IMR-90 (cell line): ENCODE data around the gene ORC5. TPM values are rescaled to one million over a fixed set of nuclear protein-coding genes. Genes with fewer than 3 reads are reported as not detected.

ENCODE experiments used
- ATAC-seq: fragments of 200-7000 bp; cut with Tn5 transposase; 2 replicates; pipeline ENCODE4 v1.9.1; 2020; ENCODE audit warnings: low read depth, mild to moderate bottlenecking, moderate library complexity
- BruUV-seq: library from RNA; stranded (reverse); fragments of 400-500 nt; replicated peaks from 2 replicates; lab custom pipeline; 2021; lab: Mats Ljungman, UMichigan
- CTCF ChIA-PET: fragments of 300-600 bp; formaldehyde crosslinking; extraction: SDS; loops from one replicate; lab custom pipeline; 2021; ENCODE audit warnings: antibody characterized with exemption; lab: Yijun Ruan, JAX
- POLR2A ChIA-PET: fragments of 300-600 bp; sonication (Branson Sonifier 250); formaldehyde crosslinking; loops from one replicate; lab custom pipeline; 2022; ENCODE audit warnings: antibody characterized with exemption; ENCODE audit not compliant: unreplicated experiment; lab: Charles Lee
- DNase-seq: peaks from one replicate; pipeline ENCODE4 v3.0.0; 2013
- H2AFZ ChIP-seq: replicated peaks from 2 replicates; pipeline ENCODE3; 2013; ENCODE audit warnings: low read length, mild to moderate bottlenecking; ENCODE audit not compliant: poor library complexity
- H2AK5ac ChIP-seq: 2 replicates; pipeline ENCODE4 v1.6.1; 2013; ENCODE audit warnings: low read depth, low read length, inconsistent platforms
- H2AK9ac ChIP-seq: replicated peaks from 2 replicates; pipeline ENCODE3; 2013; ENCODE audit warnings: mild to moderate bottlenecking, low read depth, low read length, moderate library complexity; ENCODE audit not compliant: poor library complexity
- H2BK120ac ChIP-seq: 2 replicates; pipeline ENCODE4 v1.6.1; 2013; ENCODE audit warnings: low read depth, low read length, inconsistent platforms
- H2BK15ac ChIP-seq: 3 replicates; pipeline ENCODE4 v1.6.1; 2013; ENCODE audit warnings: low read depth, low read length, inconsistent platforms
- H2BK20ac ChIP-seq: 2 replicates; pipeline ENCODE4 v1.6.1; 2013; ENCODE audit warnings: low read depth, mild to moderate bottlenecking, inconsistent platforms, low read length, moderate library complexity
- H2BK5ac ChIP-seq: 2 replicates; pipeline ENCODE4 v1.6.1; 2013; ENCODE audit warnings: mild to moderate bottlenecking, low read depth, low read length, inconsistent platforms; ENCODE audit not compliant: poor library complexity, severe bottlenecking
- H3K14ac ChIP-seq: replicated peaks from 2 replicates; pipeline ENCODE4 v1.6.1; 2013; ENCODE audit warnings: low read depth, low read length, inconsistent platforms
- H3K18ac ChIP-seq: 2 replicates; pipeline ENCODE4 v1.6.1; 2013; ENCODE audit warnings: low read depth, low read length, control low read depth
- H3K23ac ChIP-seq: 2 replicates; pipeline ENCODE4 v1.6.1; 2013; ENCODE audit warnings: low read depth, low read length, inconsistent platforms
- H3K27ac ChIP-seq: 2 replicates; pipeline ENCODE4 v1.5.1; 2013; ENCODE audit warnings: mild to moderate bottlenecking, control low read depth, low read length; ENCODE audit not compliant: insufficient read depth
- H3K27me3 ChIP-seq: 2 replicates; pipeline ENCODE4 v1.6.1; 2013; ENCODE audit warnings: low read length; ENCODE audit not compliant: control insufficient read depth, insufficient read depth
- H3K36me3 ChIP-seq: 2 replicates; pipeline ENCODE4 v1.6.1; 2013; ENCODE audit warnings: low read length, mixed read lengths; ENCODE audit not compliant: control insufficient read depth, insufficient read depth
- H3K4ac ChIP-seq: 2 replicates; pipeline ENCODE4 v1.6.1; 2013; ENCODE audit warnings: low read depth, low read length, inconsistent platforms
- H3K4me1 ChIP-seq: 2 replicates; pipeline ENCODE4 v1.6.1; 2013; ENCODE audit warnings: low read length, mixed read lengths; ENCODE audit not compliant: control insufficient read depth, insufficient read depth
- H3K4me2 ChIP-seq: 2 replicates; pipeline ENCODE4 v1.6.1; 2013; ENCODE audit warnings: low read depth, mild to moderate bottlenecking, control low read depth, low read length, moderate library complexity
- H3K4me3 ChIP-seq: 2 replicates; pipeline ENCODE4 v1.5.1; 2013; ENCODE audit warnings: low read depth, mild to moderate bottlenecking, control low read depth, low read length, moderate library complexity; ENCODE audit not compliant: insufficient read depth
- H3K56ac ChIP-seq: 2 replicates; pipeline ENCODE4 v1.6.1; 2013; ENCODE audit warnings: low read length, inconsistent platforms; ENCODE audit not compliant: insufficient read depth; ENCODE audit errors: extremely low read depth
- H3K79me1 ChIP-seq, 2 experiments: 2 replicates each; pipeline ENCODE4 v1.6.1; 2013; ENCODE audit warnings: low read length in 2 of 2, inconsistent platforms in 1 of 2, low read depth in 1 of 2
- H3K9ac ChIP-seq: 2 replicates; pipeline ENCODE4 v1.6.1; 2013; ENCODE audit warnings: low read depth, low read length, control low read depth
- H3K9me1 ChIP-seq: 2 replicates; pipeline ENCODE4 v1.6.1; 2013; ENCODE audit warnings: low read length, inconsistent platforms; ENCODE audit not compliant: insufficient read depth
- H3K9me3 ChIP-seq: 2 replicates; pipeline ENCODE4 v1.6.1; 2013; ENCODE audit warnings: low read length; ENCODE audit not compliant: control insufficient read depth, insufficient read depth
- H4K20me1 ChIP-seq: 2 replicates; pipeline ENCODE4 v1.6.1; 2013; ENCODE audit warnings: low read length, inconsistent platforms; ENCODE audit not compliant: insufficient read depth
- H4K5ac ChIP-seq: 2 replicates; pipeline ENCODE4 v1.6.1; 2013; ENCODE audit warnings: mild to moderate bottlenecking, low read depth, low read length, control low read depth
- H4K8ac ChIP-seq, 2 experiments: 2 replicates each; pipeline ENCODE4 v1.6.1; 2013; ENCODE audit warnings: low read depth in 2 of 2, low read length in 2 of 2, control low read depth in 1 of 2, inconsistent platforms in 1 of 2
- H4K91ac ChIP-seq: 2 replicates; pipeline ENCODE4 v1.6.1; 2013; ENCODE audit warnings: low read depth, low read length, inconsistent platforms; ENCODE audit not compliant: insufficient read depth
- BHLHE40 ChIP-seq: fragments of 150-350 bp; IDR thresholded peaks from 2 replicates; pipeline ENCODE4 v1.6.1; 2016; ENCODE audit warnings: mild to moderate bottlenecking, low read depth, low read length
- CHD1 ChIP-seq: IDR thresholded peaks from 2 replicates; pipeline ENCODE4 v1.6.1; 2012; ENCODE audit warnings: low read depth, low read length, improper control_type of control experiment
- POLR2A ChIP-seq: IDR thresholded peaks from 2 replicates; pipeline ENCODE4 v1.6.1; 2012; ENCODE audit warnings: mild to moderate bottlenecking, low read depth, low read length
- RAD21 ChIP-seq: IDR thresholded peaks from 2 replicates; pipeline ENCODE4 v1.6.1; 2012; ENCODE audit warnings: low read length, improper control_type of control experiment
- WGBS, 2 experiments: methylation state at CpG; one replicate each; pipeline versions ENCODE4 v1.1.5 to v1.1.7; 2013; ENCODE audit warnings: missing lambda C conversion rate in 2 of 2; ENCODE audit not compliant: insufficient read length in 1 of 2; ENCODE audit errors: extremely low coverage in 2 of 2; 5-methylcytosine and 5-hydroxymethylcytosine counted together
- dilution Hi-C: fragments of 300-500 bp; cut with HindIII; formaldehyde crosslinking; loops from one replicate; pipeline ENCODE4 v1.14.3; 2018; ENCODE audit warnings: low sequenced_read_pairs; ENCODE audit not compliant: unreplicated experiment
- in situ Hi-C: fragments of 300-500 bp; cut with MboI; formaldehyde crosslinking; loops from 3 replicates; pipeline ENCODE4 v1.14.3; 2019; ENCODE audit warnings: low sequenced_read_pairs, inconsistent platforms, mixed read lengths
- intact Hi-C: fragments of 100-400 bp; cut with micrococcal nuclease; formaldehyde crosslinking; loops from 2 replicates; pipeline ENCODE4 v1.10.0; 2022
- polyA plus RNA-seq, 3 experiments: library from polyadenylated mRNA; depleted of rRNA; stranded (reverse); fragments of >200 nt; gene quantifications; 2 replicates each; pipeline ENCODE4 v1.2.3, GENCODE V29; 2012; ENCODE audit warnings: low replicate concordance in 1 of 3
- total RNA-seq: library from RNA; depleted of rRNA; stranded (reverse); fragments of >200 nt; gene quantifications from 2 replicates; pipeline ENCODE4 v1.2.3, GENCODE V29; 2012

The ORC5 gene
- total and polyA plus RNA-seq, 2 of the 4 experiments (the other 2 are of a cell fraction) = 7.9 to 18.8 TPM

- ChIA-PET CTCF (interaction anchor here (1.2 kb wide), 1 partner anchor 11 kb away, joined by 3 read pairs; no protein-coding TSS in a partner anchor), POLR2A (no interaction called here)
- no peak overlapping the region for H3K27ac ChIP-seq
- H4K5ac ChIP-seq = no peak overlapping the region
- no CpG with 5 or more reads among the region's 3 CpGs for WGBS, 2 experiments
- no peak for ATAC-seq
- H3K56ac ChIP-seq = no peak overlapping the region
- TF ChIP-seq POLR2A (no peak), CHD1 (no peak), BHLHE40 (no peak), RAD21 (no peak)
- H4K8ac ChIP-seq = no peak overlapping the region
- no peak overlapping the region for H3K18ac ChIP-seq
- H3K9ac ChIP-seq = no peak overlapping the region
- H3K9me1 ChIP-seq = no peaks in the 10 kb centered on the region
- H3K4me3 ChIP-seq = no peak overlapping the region
- intact Hi-C loops = no loop called here
- no peak overlapping the region for H3K14ac ChIP-seq
- no TSS peak for BruUV-seq
- H2BK20ac ChIP-seq = no peak overlapping the region
- no peak overlapping the region for H3K4me2 ChIP-seq
- no peaks in the 10 kb centered on the region for H3K9me3 ChIP-seq
- no peak overlapping the region for H2BK5ac ChIP-seq
- DNase-seq = no peak
- H3K23ac ChIP-seq = no peak overlapping the region
- H4K91ac ChIP-seq = no peak overlapping the region
- H3K27me3 ChIP-seq = peaks cover 3% of the 10 kb centered on the region
- H2AFZ ChIP-seq = no peak overlapping the region
- no peaks in the 10 kb centered on the region for H3K4me1 ChIP-seq
- H3K4ac ChIP-seq = no peak overlapping the region
- H2BK15ac ChIP-seq = no peak overlapping the region
- in situ Hi-C loops = no loop called here
- H2BK120ac ChIP-seq = no peak overlapping the region
- no peak overlapping the region for H2AK5ac ChIP-seq
- no peaks in the 10 kb centered on the region for H3K36me3 ChIP-seq
- dilution Hi-C loops = no loop called here
- no peaks in the 10 kb centered on the region for H4K20me1 ChIP-seq
- no peak overlapping the region for H2AK9ac ChIP-seq
- no peaks in the 10 kb centered on the region for H3K79me1 ChIP-seq
These were observed 33.3 kb upstream of the ORC5 start for GRCh38 chr7:104241135-104241534.
